Skin of body (tissue), 2 donors: Measurements from ENCODE around the gene EBF3. TPM values are rescaled to one million over a fixed set of nuclear protein-coding genes. Genes with fewer than 3 reads are reported as not detected.

Source experiments
- DNase-seq: peaks from one replicate; lab custom pipeline; 2025; lab: John Stamatoyannopoulos, UW
- total RNA-seq: library from RNA; depleted of rRNA; stranded (reverse); fragments of >200 nt; gene quantifications from one replicate; pipeline ENCODE4 v1.2.3, GENCODE V29; 2014

Gene EBF3
- total RNA-seq, 1 donor from 2014 or later = 19.5 TPM

DNA sequence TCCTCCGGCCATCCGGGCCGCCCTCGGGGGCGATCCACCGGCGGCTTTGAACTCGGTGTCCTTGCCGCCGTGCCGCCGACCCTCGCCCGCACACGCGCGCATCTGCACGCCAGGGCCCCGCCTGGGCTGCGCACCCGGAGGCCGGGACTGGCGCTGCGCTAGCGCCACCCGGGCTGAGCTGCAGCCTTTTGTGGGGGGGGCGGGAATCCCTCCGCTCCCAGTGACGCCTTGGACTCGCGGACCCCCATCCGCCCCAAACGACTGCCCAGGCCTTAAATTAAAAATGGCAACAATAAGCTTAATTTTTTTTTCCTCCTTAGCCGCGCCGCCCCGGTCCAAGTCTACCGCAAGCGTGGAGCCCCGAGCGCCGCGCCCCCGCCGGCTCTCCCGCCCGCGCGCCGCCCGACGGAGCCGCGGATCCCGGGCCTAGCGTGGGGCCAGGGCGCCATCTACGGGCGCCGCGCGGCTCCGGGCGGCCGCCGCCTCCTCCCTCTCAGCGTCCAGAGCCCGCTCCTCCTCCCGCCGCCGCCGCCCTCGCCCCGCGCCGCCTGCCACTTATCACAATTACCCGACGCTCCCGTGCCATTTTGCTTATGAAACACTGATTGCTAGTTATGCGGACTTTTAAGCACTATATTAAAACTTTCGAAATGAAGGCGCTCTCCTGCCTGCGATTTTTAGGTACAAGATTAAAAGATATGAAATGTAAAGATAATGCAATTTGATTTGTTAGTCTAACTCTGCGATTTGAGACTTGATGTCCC is 7.5 kb upstream of the EBF3 start:
- peak; percentile 57 for DNase-seq

DNA sequence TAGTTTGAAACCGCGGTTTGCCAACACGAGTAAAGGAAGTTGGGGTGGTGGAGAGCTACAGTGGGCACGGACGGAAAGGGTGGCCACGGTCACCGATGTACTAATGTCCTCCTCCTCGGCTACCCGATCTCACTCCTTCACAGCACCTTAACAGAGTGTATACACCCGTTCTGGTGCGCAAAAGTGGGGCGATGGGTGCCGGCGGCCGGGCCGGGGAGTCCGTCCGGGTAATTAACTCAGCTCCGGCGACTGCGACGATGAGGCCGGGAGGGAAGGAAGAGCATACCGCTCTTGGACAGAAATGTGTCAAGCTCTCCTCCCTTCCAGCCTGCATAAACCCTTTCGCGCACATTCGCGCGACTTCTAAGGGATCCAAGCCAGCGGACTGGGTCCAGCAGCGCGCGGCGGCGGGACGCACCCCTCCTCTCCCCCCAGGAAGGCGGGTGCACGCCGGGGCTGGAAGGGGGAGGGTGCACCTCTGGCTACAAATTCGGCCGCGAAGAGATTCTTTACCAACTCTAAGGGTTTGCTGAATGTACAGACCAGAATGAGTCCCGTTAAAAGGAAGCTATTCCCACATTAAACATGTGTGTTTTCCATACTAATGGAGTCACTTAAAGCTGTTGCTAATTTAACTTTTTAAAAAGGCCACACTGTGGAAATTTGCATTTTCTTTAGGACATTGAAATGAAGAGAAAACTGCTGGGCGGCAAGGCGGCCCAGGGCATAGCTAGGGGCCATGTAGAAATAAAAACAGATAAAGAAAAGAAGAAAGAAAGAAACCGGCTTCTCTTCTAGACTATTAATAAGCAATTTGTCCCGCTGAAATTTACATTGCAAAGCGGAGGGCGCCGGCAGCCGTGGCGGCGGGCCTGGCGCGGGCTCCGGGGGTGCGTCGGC is 6.6 kb upstream of the EBF3 start:
- peak; percentile 70 for DNase-seq

DNA sequence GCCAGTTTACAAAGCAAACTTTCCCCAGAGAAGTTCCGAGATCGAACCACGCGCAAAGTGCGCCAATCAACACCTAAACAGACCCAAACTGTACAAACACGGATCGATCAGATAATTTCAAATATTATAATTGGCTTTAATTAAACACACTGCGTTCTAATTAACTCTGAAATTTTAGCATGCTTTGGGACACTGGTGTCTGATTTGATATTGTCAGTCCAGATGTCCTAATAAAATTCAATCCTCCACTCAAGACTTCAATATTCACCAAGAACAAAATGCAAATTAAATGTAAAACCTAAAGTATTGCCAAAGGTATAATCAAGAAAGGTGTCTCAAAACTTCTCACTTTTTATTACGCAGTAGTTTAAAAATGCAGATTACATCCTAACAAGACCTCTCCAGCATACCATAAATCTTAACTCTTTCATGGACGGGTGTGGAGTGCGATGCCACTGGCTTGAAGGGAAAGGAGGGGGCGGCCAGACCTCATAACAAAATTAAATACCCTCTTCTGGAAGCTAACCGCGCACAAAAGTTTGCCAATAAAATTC is 5.9 kb upstream of the EBF3 start:
- DNase-seq = peak; percentile 60

DNA sequence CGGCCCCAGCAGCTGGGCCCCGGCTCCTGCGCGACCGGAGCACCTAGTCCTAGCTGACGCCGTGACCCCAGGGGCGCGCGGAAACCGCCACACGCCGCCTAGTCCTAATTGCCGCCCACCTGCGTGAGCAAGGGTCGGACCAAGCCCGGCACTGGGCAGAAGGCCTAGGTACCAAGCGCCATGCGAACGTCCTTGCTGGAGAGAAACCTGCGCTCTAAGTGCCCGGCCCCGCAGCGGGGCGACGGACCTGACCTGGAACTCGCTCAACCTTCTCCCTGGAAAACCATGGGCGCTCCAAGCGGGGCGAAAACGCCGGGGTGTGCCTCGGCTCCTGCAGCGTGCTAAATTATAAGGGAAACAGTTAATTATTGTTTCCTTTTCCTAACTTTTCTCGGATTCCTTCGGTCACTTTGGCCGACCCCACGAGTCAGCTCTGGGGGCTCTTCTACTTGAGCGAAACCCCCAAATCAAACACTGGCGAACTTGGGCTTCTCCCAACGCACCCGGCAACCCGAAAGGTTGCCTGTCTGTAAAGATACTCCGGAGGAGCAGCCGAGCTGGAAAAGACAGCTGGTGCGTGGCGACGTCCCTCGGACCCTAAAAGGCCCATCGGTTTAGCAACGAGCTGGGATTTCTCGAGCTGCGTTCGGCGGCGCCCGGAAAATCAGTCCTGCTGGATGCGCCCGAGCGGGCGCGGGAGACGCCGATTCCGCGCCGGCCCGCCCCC is 5.3 kb upstream of the EBF3 start:
- no peak for DNase-seq

DNA sequence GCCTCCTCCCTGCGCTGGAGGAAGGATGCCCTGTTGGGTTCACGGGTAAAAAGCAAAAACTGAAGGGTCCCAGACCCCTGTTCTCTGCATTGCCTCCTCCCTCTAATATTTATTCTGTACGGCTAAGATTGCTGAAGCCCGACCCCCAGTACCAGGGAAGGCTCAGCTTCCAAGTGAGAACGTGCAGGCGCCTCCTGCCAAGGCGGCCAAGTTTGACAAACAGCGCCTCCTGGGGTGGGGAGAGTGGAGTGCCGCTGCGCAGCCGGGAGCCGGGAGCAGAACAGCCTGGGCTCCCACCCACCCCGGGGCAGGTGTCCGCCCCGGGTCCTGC is 4.7 kb upstream of the EBF3 start:
- DNase-seq = peak; percentile 67

DNA sequence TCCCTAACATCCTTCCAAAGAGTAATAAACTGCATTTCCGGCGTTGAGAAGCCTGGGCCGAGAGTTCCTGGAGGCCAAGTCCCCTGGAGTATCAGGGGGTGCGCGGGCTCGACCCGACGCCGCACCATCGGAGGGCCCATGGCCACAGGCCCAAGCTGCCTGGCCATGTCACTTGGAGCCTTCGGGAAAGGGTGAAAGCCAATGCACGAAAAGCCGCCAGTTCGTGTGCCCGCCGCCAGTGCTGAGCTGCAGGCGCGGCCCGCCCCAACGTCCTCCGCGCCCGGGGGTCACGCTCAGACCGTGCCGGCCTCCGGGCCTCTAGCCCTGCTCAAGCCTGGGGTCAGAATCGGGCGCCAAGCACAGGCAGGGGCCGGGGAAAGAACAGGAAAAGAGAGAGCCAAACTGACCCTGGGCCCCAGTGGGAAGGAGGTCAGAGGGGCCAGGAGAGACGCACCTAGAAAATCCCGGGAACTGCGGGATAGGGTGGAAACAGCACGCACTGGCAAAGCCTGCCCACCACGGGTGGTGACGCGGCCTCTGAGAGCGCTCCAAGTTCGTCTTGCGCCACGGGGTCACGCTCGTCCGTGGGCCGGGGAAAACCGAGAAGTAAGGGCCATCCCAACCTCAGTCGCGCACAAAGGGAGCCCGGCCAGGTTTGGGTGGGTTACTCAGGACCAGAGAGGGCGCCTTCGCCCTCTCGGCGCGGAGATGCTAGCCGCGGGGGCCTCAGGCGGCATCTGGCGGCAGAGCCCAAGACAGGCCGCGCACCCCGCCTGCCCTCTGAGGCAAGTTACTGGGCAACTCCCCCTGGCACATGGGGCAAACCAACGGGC is 4.2 kb upstream of the EBF3 start:
- no peak for DNase-seq

DNA sequence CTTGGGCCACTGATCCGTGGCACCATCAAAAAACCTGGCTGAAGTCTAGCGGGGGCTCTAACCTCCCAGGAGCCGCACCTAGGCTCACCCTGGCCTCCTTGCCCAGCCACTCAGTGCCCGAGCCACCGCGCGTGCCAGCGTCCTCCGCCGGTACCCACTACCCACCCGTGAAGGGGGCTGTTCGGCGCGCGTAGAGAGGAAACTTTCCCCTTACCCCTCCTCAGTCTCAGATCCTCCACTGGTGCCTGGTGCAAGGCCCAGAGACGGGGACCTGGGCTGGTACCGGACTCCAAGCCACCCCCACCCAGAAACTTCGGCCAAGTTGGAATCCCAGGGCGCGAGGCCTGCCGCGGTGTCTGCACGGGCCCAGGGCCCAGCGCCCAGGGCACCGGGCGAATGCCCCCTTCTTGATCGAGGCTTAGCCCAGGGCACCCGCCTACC is 3.5 kb upstream of the EBF3 start:
- DNase-seq = no peak

DNA sequence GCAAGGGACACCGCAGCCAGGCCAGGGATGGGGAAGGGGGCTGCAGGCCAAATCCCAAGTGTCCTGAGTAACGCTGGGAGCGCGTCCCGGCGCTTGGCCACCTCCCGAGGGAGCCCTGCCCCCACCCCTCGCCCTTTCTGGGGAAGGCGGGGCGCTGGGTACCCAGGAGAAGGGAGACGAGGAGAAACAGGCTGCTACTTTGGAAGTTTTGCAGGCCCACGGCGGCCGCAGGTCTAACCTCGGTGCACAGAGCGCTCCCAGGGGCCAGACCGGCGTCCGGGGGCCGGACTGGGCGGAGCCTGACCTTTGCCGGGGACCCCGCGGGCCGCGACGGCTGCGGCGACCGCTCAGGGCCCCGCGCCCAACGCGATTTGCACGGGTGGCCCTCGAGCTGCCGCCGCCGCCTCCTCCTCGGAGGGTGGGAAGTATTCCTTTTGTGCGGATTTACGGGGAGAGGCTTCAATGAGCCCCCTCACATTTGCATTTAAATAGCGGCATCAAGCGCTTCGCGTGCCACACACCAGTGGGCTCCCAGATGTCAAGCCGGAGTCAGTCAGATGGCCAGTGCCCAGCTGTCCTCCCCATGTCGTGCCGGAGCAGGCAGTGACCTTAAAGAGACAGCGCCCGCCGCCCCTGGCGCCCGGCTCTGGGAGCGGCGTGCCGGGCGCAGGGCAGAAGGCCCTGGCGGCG is 3.0 kb upstream of the EBF3 start:
- no peak for DNase-seq

DNA sequence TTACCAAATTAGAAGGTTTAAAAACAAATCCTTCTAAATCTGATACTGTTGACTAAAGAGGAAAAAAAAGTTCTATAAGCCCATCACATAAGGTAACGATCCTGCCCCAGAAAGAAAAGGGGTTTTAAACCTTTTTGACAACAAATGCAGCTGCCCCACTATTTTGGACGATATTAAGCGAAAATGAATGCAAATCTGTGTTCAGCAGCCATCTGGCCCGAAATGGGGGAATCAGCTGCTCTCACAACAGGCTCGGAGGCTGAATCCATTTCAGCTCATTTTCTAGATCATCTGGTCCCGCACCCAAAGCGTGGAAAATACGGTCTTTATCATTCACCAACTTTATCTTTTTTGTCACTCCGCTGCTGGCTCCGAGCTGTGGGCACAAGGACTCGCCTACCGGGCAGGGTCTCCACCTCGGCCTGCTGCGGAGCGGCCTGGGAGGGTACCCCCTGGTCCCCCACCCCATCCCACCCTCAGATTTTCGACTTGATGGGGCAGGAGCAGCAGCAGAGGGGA is 2.4 kb upstream of the EBF3 start:
- DNase-seq = peak; percentile 31

DNA sequence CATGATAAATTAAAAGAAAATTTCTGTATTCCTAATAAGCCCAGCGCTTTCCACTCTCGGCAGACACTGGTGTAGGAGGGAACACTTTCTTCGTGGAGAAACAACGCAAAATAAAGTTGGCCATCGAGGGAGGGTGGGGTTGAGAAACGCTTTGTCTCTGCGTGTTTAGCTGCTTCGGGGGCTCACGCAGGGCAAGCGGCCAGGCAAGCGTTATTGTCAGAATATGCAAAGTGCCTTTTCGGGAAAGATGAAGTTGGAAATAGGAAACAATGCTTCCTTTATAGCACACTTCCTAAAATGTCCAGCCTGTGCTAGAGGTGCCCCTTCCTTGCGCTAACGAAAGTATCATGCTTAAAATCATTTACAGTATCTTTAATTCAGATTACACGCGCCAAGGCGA is 1.9 kb upstream of the EBF3 start:
- DNase-seq = no peak

DNA sequence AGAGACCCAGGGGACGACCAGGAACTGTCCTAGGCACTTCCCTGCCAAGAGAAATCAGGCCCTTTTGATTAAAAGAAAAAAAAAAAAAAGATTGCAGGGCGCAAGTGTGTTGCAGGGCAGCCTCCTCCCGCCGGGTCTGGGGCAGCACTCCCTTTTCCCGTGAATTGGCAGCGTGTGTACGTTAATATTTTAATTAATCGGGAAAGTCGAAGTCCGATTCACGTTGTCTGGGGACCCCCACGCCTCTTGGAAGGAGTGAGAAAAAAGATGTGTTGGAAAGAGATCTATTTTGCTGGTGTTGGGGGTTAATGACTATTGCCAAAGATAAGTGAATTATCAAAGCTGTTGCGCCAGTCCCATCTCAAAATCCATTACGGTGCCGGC is 1.3 kb upstream of the EBF3 start:
- no peak for DNase-seq

DNA sequence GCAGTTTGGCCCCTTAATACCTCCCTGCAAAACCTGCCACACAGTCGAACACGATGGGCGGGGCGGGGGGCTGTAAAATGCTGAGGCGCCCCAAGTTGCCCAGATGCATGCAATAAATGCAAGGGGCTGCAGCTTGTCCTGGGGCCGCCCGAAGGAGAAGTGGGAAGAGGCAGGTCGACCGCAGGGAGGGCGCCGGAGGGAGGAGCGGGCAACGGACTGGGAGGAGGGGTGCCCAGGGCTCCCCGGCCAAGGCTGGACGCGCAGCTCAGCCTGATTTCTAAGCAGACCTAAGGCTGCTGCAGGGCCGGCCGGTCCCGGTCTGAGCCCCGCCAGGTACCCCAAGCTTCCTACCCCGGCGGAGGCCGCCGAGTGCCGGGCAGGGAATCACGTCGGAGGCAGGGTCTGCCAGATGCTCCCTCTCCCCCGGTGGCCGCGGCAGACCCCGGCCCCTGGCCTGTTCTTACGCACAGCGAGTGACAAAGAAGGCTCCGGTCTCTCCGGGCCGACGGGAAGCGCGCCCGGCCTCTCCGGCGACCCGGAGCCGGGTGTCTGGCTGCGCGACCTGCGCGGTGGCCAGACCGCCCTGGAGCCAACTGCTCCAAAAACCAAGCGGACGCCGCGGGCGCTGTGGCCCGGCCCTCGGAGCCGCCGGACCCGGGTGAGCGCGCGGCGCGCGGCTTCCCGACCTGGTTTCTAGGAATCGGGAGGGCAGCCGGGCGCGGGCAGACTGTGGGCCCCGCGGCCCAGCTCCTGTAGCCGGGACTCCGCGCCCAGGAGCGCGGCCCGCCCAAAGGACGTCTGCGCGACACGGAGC is 744 bp upstream of the EBF3 start:
- no peak for DNase-seq

DNA sequence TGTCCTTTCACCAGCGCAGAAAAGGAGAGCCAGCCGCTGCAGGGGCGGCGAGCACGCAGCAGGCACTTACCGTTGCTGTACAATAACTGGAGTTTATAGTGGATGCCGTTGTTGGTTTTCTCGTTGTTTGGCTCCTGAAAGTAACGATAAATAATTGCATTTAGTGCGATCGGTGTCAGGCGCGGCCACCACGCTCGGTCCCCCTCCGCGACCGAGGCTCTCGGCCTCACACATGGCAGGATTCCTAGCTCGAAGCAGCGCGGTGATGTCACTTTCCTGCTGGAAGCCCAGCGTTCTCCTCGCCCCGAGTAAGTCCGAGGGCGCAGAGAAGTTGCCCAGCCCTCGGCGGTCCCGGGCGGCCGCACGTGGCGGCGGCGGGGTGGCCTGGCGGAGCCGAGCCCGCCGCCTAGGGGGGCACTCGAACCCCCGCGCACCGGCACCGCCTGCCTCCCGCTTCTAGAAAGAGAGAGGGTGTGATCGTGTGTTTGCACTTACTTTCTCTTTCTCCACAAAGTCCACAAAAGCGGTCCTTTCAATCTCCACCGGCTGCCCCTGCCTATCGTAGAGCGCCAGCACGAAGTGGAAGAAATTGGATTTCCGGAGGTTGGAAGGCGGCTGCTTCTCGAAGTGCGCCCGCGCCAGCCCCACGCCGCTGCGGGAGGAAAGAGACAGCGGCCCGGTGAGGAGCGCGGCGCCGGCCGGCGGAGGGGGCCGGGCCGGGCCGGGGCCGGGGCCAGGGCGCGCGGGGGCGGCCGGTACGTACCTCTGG is 1.0 kb downstream of the EBF3 start:
- no peak for DNase-seq

DNA sequence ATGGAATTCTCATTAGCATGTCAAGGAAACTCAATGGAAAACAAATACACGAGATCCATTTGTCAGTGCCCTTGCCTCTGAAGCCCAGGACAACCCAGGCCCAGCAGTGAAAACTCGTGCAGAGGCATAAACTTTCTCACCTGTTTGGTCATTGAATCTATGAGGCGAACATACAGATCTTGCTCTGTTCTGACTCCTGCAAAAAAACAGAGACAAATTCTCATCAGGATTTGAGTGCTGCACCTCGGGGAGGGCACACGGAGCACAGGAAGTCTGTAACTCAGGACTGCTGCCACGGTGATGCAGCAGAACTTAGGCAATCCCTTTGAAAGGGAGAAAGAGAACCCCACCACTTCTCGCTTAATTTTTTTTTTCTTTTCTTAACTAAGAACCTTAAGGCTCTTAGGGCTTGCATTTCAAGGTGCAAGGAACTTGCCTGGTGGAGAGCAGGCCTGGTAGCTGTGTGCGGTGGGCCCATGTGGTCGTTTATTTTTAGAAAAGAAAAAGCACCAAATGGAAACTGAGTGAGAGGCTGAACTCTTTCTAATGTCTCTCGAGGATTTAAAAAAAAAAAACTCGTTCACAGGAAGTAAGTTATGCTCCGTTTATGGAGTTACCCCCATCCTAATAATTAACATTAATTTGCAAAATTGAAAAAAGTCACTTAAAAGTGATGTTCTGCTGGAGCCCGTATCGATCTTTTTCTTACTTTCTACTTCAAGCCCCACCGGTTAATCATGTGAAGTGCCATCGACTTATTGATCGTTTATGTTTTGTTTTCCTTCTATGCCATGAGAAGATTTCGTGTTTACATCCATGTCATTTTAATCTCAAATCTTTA is 1.8 kb downstream of the EBF3 start:
- no peak for DNase-seq

DNA sequence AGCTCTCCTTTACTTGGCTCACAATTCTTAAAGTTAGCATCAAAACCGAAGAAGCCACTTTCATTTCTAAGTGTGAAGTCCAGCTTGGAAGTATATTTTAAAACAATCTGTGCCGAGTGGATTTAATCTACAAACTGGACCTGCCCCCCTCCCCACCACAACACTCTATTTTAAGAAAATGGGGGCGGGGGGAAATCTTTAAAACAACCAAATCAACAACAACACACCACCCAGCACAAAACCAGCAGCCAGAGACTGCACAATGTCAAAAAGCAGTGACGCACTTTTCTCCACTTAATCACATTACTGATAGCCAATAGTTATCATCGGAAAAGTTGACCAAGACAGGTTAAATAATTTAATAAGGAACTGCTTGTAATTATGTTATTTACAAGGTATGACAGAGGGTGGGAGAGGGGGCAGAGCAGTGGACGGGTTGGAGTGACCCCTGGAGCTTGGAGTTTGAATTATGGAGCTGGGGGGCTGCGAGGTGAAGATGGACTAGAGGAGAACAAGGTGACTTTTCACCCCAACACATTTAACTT is 2.8 kb downstream of the EBF3 start:
- peak; percentile 30 for DNase-seq

DNA sequence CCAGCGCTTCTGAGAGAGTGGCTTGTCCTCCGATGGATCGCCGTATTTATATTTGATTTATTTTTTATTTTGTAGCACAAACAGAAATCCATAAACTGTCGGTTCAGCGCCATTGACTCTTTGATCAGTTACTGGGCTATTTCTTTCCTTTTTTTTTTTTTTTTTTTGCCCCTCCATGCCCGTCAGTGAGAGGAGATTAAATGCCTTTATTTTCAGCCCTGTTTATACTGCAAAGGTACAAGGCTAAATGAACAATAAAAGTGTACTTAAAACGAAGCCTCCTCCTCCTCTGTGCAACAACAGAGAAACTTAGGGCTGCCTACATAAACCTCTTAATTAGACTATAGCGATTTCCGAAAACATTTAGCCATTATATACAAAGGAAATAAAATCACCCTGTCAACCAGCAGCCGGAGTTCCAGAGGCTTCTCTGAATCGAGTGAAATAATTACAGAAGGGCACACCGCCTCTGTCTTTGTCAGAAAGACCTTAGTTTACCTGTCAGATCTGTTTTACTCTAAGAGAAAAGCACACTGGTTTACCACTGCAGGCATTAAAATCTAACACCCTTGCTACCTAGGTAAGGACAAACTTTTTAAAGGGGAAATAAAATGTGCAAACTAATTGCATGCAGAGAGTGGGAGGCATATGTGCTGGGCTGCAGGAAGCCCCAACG is 3.5 kb downstream of the EBF3 start:
- no peak for DNase-seq
